ENCODE measurements around the gene COLGALT1. TPM values are rescaled to one million over a fixed set of nuclear protein-coding genes. Genes with fewer than 3 reads are reported as not detected.

The COLGALT1 gene
- total and polyA plus RNA-seq, 9 of the 15 experiments (the other 6 are each of a cell fraction or from before 2014, with no cell fraction given): 4.9 to 119 (median 82.6) TPM

DNA sequence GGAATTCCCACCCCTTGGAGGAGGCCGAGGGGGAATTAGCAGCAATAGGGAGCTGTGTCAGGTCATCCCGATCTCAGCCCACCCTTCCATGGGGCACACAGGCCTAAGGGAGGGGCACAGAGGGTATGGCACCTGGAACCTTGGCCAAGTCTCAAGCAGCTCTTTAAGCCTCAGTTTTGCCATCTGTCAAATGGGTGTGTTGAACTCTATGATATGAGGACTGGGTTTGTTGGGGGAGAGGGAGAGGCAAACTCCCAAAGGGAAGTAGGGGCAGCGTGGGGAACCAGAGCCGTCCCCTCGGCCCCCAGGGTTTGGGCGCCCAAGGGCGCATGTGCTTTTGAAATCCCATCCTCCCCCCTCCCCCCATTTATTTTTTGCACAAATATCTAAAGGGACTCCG is 49.7 kb downstream of the COLGALT1 start (continued):
- TF ChIP-seq, protein P1, sequence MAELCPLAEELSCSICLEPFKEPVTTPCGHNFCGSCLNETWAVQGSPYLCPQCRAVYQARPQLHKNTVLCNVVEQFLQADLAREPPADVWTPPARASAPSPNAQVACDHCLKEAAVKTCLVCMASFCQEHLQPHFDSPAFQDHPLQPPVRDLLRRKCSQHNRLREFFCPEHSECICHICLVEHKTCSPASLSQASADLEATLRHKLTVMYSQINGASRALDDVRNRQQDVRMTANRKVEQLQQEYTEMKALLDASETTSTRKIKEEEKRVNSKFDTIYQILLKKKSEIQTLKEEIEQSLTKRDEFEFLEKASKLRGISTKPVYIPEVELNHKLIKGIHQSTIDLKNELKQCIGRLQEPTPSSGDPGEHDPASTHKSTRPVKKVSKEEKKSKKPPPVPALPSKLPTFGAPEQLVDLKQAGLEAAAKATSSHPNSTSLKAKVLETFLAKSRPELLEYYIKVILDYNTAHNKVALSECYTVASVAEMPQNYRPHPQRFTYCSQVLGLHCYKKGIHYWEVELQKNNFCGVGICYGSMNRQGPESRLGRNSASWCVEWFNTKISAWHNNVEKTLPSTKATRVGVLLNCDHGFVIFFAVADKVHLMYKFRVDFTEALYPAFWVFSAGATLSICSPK (IDR thresholded peaks at IDR 0.05; ENCODE audit: borderline replicate concordance): no peak
- TF ChIP-seq RBM25 (IDR thresholded peaks at IDR 0.05; ENCODE audit: low read depth, low read length, severe bottlenecking) (peak; percentile 95), TAF1 (IDR thresholded peaks at IDR 0.05; ENCODE audit: control insufficient read depth, extremely low read depth, insufficient read depth, low read length, severe bottlenecking) (no peak), ZNF140 (CRISPR knock-in tag; IDR thresholded peaks at IDR 0.05) (no peak), NFATC3 (IDR thresholded peaks at IDR 0.05) (no peak), RCOR1 (IDR thresholded peaks at IDR 0.05; ENCODE audit: borderline replicate concordance in 1 of 2, low read depth in 2 of 2, low read length in 2 of 2) (peak; percentile 38 to 89; a peak in 3 of 4 replicates), ILF3 (IDR thresholded peaks at IDR 0.05; ENCODE audit: borderline replicate concordance) (no peak), BCOR (IDR thresholded peaks at IDR 0.05) (peak; percentile 100), E2F3 (CRISPR knock-in tag; IDR thresholded peaks at IDR 0.05) (no peak), ASH1L (IDR thresholded peaks at IDR 0.05; ENCODE audit: borderline replicate concordance, low read depth, partially characterized antibody) (no peak), FOXA1 (IDR thresholded peaks at IDR 0.05; ENCODE audit: borderline replicate concordance) (no peak), PML (IDR thresholded peaks at IDR 0.05; ENCODE audit: low read length) (no peak), ZNF780A (CRISPR knock-in tag; IDR thresholded peaks at IDR 0.05) (no peak), ETS2 (tag; IDR thresholded peaks at IDR 0.05; ENCODE audit: borderline replicate concordance, poor library complexity, severe bottlenecking) (no peak), ZNF436 (CRISPR knock-in tag; IDR thresholded peaks at IDR 0.05) (no peak)
- TF ChIP-seq, protein P2, sequence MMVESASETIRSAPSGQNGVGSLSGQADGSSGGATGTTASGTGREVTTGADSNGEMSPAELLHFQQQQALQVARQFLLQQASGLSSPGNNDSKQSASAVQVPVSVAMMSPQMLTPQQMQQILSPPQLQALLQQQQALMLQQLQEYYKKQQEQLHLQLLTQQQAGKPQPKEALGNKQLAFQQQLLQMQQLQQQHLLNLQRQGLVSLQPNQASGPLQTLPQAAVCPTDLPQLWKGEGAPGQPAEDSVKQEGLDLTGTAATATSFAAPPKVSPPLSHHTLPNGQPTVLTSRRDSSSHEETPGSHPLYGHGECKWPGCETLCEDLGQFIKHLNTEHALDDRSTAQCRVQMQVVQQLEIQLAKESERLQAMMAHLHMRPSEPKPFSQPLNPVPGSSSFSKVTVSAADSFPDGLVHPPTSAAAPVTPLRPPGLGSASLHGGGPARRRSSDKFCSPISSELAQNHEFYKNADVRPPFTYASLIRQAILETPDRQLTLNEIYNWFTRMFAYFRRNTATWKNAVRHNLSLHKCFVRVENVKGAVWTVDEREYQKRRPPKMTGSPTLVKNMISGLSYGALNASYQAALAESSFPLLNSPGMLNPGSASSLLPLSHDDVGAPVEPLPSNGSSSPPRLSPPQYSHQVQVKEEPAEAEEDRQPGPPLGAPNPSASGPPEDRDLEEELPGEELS (CRISPR knock-in tag; IDR thresholded peaks at IDR 0.05; ENCODE audit: borderline replicate concordance): peak; percentile 71; the same call in 1 of the 2 replicates
- TF ChIP-seq, protein P3, sequence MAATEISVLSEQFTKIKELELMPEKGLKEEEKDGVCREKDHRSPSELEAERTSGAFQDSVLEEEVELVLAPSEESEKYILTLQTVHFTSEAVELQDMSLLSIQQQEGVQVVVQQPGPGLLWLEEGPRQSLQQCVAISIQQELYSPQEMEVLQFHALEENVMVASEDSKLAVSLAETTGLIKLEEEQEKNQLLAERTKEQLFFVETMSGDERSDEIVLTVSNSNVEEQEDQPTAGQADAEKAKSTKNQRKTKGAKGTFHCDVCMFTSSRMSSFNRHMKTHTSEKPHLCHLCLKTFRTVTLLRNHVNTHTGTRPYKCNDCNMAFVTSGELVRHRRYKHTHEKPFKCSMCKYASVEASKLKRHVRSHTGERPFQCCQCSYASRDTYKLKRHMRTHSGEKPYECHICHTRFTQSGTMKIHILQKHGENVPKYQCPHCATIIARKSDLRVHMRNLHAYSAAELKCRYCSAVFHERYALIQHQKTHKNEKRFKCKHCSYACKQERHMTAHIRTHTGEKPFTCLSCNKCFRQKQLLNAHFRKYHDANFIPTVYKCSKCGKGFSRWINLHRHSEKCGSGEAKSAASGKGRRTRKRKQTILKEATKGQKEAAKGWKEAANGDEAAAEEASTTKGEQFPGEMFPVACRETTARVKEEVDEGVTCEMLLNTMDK (IDR thresholded peaks at IDR 0.05; ENCODE audit: borderline replicate concordance, insufficient read depth, low read depth, low read length, poor library complexity, severe bottlenecking): no peak
- TF ChIP-seq, protein P4, sequence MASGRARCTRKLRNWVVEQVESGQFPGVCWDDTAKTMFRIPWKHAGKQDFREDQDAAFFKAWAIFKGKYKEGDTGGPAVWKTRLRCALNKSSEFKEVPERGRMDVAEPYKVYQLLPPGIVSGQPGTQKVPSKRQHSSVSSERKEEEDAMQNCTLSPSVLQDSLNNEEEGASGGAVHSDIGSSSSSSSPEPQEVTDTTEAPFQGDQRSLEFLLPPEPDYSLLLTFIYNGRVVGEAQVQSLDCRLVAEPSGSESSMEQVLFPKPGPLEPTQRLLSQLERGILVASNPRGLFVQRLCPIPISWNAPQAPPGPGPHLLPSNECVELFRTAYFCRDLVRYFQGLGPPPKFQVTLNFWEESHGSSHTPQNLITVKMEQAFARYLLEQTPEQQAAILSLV (tag; IDR thresholded peaks at IDR 0.05): no peak
- TF ChIP-seq, protein P5, sequence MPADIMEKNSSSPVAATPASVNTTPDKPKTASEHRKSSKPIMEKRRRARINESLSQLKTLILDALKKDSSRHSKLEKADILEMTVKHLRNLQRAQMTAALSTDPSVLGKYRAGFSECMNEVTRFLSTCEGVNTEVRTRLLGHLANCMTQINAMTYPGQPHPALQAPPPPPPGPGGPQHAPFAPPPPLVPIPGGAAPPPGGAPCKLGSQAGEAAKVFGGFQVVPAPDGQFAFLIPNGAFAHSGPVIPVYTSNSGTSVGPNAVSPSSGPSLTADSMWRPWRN (IDR thresholded peaks at IDR 0.05; ENCODE audit: low read depth): no peak
- TF ChIP-seq, protein P6, sequence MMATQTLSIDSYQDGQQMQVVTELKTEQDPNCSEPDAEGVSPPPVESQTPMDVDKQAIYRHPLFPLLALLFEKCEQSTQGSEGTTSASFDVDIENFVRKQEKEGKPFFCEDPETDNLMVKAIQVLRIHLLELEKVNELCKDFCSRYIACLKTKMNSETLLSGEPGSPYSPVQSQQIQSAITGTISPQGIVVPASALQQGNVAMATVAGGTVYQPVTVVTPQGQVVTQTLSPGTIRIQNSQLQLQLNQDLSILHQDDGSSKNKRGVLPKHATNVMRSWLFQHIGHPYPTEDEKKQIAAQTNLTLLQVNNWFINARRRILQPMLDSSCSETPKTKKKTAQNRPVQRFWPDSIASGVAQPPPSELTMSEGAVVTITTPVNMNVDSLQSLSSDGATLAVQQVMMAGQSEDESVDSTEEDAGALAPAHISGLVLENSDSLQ (IDR thresholded peaks at IDR 0.05): no peak

All from K562 (cell line).